GM19463 (cell line): ENCODE measurements around the gene PLD2.
A peak's percentile ranks its signal among the peaks of the same experiment; 100 is the strongest.

Experiments
- ATAC-seq: cut with Tn5 transposase; IDR thresholded peaks from one replicate; pipeline ENCODE4 v1.9.1; 2021; ENCODE audit warnings: mild to moderate bottlenecking, moderate library complexity; ENCODE audit not compliant: unreplicated experiment

Gene PLD2

GRCh38 chr17:4789951-4790704 is 16.8 kb upstream of the PLD2 start:
- ATAC-seq: peak; percentile 80

GRCh38 chr17:4790705-4791088 is 16.3 kb upstream of the PLD2 start:
- ATAC-seq: no peak

- ATAC-seq: no peak
Measured at GRCh38 chr17:4795168-4795567, 11.8 kb upstream of the PLD2 start.

GRCh38 chr17:4796552-4796920 is 10.4 kb upstream of the PLD2 start:
- no peak for ATAC-seq

- ATAC-seq: no peak
Measured at GRCh38 chr17:4800462-4801196, 6.3 kb upstream of the PLD2 start.

GRCh38 chr17:4802228-4802627 is 4.7 kb upstream of the PLD2 start, which contains the start of gene C17orf114:
C17orf114 (minus strand) TSS chr17:4802328.
- ATAC-seq: no peak

- ATAC-seq: no peak
Measured at GRCh38 chr17:4806456-4806776, 536 bp upstream of the PLD2 start.

- ATAC-seq: no peak
Measured at GRCh38 chr17:4807605-4808377, 839 bp downstream of the PLD2 start.

- no peak for ATAC-seq
Measured at GRCh38 chr17:4808378-4808767, 1.4 kb downstream of the PLD2 start.

- no peak for ATAC-seq
Measured at GRCh38 chr17:4810696-4811290, 3.8 kb downstream of the PLD2 start.

GRCh38 chr17:4811471-4811870 is 4.5 kb downstream of the PLD2 start:
- no peak for ATAC-seq

- ATAC-seq: no peak
Measured at GRCh38 chr17:4812690-4813089, 5.7 kb downstream of the PLD2 start.

- no peak for ATAC-seq
Measured at GRCh38 chr17:4815043-4815675, 8.2 kb downstream of the PLD2 start.

- no peak for ATAC-seq
Measured at GRCh38 chr17:4816826-4817225, 9.9 kb downstream of the PLD2 start.

- no peak for ATAC-seq
Measured at GRCh38 chr17:4818276-4818675, 11.3 kb downstream of the PLD2 start.

GRCh38 chr17:4822835-4823234 is 15.9 kb downstream of the PLD2 start:
- no peak for ATAC-seq

- ATAC-seq: no peak
Measured at GRCh38 chr17:4823373-4824089, 16.6 kb downstream of the PLD2 start.

GRCh38 chr17:4827399-4827798 is 20.4 kb downstream of the PLD2 start:
- ATAC-seq: no peak

- ATAC-seq: peak; percentile 23
Measured at GRCh38 chr17:4832829-4833177, 25.9 kb downstream of the PLD2 start.

GRCh38 chr17:4833178-4833940 is 26.4 kb downstream of the PLD2 start, which contains the start of gene MINK1:
MINK1 (plus strand) TSS chr17:4833340; CDS start chr17:4833584, 244 bp downstream.
- ATAC-seq: peak; percentile 89
